Fibroblast of villous mesenchyme (primary cell): ENCODE measurements around the gene CTNNA2. TPM values are rescaled to one million over a fixed set of nuclear protein-coding genes. Genes with fewer than 3 reads are reported as not detected.

Experiments used
- DNase-seq: peaks from one replicate; pipeline ENCODE4 v3.0.0-alpha.2; 2010; ENCODE audit warnings: low read depth
- H3K4me3 ChIP-seq: 2 replicates; pipeline ENCODE4 v1.5.1; 2011; ENCODE audit warnings: low read depth, mild to moderate bottlenecking, low read length
- CTCF ChIP-seq: IDR thresholded peaks from 2 replicates; pipeline ENCODE4 v1.5.1; 2012; ENCODE audit warnings: low read depth, mild to moderate bottlenecking, low read length; ENCODE audit not compliant: insufficient read depth
- total RNA-seq: library from RNA; depleted of rRNA; stranded (reverse); fragments of >200 nt; gene quantifications from 2 replicates; pipeline ENCODE4 v1.2.3, GENCODE V29; 2012

The CTNNA2 gene
- total RNA-seq, 1 donor, result not detected

GRCh38 chr2:80007777-80008503, 495.1 kb downstream of the CTNNA2 start:
- H3K4me3 ChIP-seq, result no peak overlapping the region
- no peak for DNase-seq

GRCh38 chr2:80008596-80008995, 495.7 kb downstream of the CTNNA2 start:
- TF ChIP-seq CTCF, result no peak
- H3K4me3 ChIP-seq, result no peak overlapping the region
- DNase-seq, result no peak

More at GRCh38 chr2:80007777-80008503, 495.1 kb downstream of the CTNNA2 start:
- TF ChIP-seq CTCF, result no peak

- no peak for TF ChIP-seq CTCF
- no peak for DNase-seq
These were observed 496.4 kb downstream of the CTNNA2 start for GRCh38 chr2:80009211-80009610.

GRCh38 chr2:80012061-80012460, 499.2 kb downstream of the CTNNA2 start:
- no peak for DNase-seq
- no peak for TF ChIP-seq CTCF
- H3K4me3 ChIP-seq, result no peak overlapping the region

More at GRCh38 chr2:80009211-80009610, 496.4 kb downstream of the CTNNA2 start:
- no peak overlapping the region for H3K4me3 ChIP-seq

- H3K4me3 ChIP-seq, result no peak overlapping the region
- DNase-seq, result no peak
- TF ChIP-seq CTCF, result no peak
These were observed 501.8 kb downstream of the CTNNA2 start for GRCh38 chr2:80014637-80015036.

GRCh38 chr2:80016171-80016570, 503.3 kb downstream of the CTNNA2 start:
- no peak overlapping the region for H3K4me3 ChIP-seq
- no peak for TF ChIP-seq CTCF
- no peak for DNase-seq
